Panc1 (cell line): ENCODE results near the gene TBXAS1. TPM values are rescaled to one million over a fixed set of nuclear protein-coding genes. Genes with fewer than 3 reads are reported as not detected.
A peak's percentile ranks its signal among the peaks of the same experiment; 100 is the strongest.

ENCODE experiments used
- ATAC-seq: fragments of 200-7000 bp; cut with Tn5 transposase; 2 replicates; pipeline ENCODE4 v1.9.1; 2020; ENCODE audit warnings: mild to moderate bottlenecking, moderate library complexity
- BruUV-seq: library from RNA; stranded (reverse); fragments of 400-500 nt; replicated peaks from 2 replicates; lab custom pipeline; 2021; lab: Mats Ljungman, UMichigan
- CTCF ChIA-PET: fragments of 300-600 bp; sonication (Branson Sonifier 250); formaldehyde crosslinking; loops from one replicate; lab custom pipeline; 2022; ENCODE audit warnings: antibody characterized with exemption; lab: Charles Lee
- POLR2A ChIA-PET: fragments of 300-600 bp; sonication (Branson Sonifier 250); formaldehyde crosslinking; loops from one replicate; lab custom pipeline; 2022; ENCODE audit warnings: antibody characterized with exemption; lab: Charles Lee
- DNase-seq: peaks from one replicate; pipeline ENCODE4 v3.0.0-alpha.2; 2010; ENCODE audit warnings: low read depth, low spot score
- H3K27ac ChIP-seq: 2 replicates; pipeline ENCODE4 v1.5.1; 2011; ENCODE audit warnings: mild to moderate bottlenecking, low read length, inconsistent platforms
- H3K27me3 ChIP-seq: fragments of 200-500 bp; sonication (Bioruptor generic); 2 replicates; pipeline ENCODE4 v1.6.0; 2014; ENCODE audit warnings: low read length, inconsistent platforms; ENCODE audit not compliant: control insufficient read depth, insufficient read depth
- H3K36me3 ChIP-seq: fragments of 200-500 bp; sonication (Bioruptor generic); 2 replicates; pipeline ENCODE4 v1.5.1; 2014; ENCODE audit warnings: inconsistent platforms, mild to moderate bottlenecking, low read length, moderate library complexity; ENCODE audit not compliant: control insufficient read depth, insufficient read depth
- H3K4me1 ChIP-seq: 2 replicates; pipeline ENCODE4 v1.5.1; 2011; ENCODE audit warnings: inconsistent platforms, mild to moderate bottlenecking, low read length, moderate library complexity; ENCODE audit not compliant: control insufficient read depth, insufficient read depth
- H3K4me3 ChIP-seq, 2 experiments: 2 replicates each; pipeline ENCODE4 v1.5.1; 2011 to 2012; ENCODE audit warnings: low read depth in 2 of 2, low read length in 2 of 2, mild to moderate bottlenecking in 2 of 2, inconsistent platforms in 1 of 2, moderate library complexity in 1 of 2
- H3K9me3 ChIP-seq: fragments of 200-500 bp; sonication (Bioruptor generic); 2 replicates; pipeline ENCODE4 v1.5.1; 2014; ENCODE audit warnings: low read depth, mild to moderate bottlenecking, inconsistent platforms, low read length, moderate library complexity; ENCODE audit not compliant: control insufficient read depth, insufficient read depth
- CTCF ChIP-seq: fragments of 450-650 bp; IDR thresholded peaks from 2 replicates; pipeline ENCODE4 v1.5.1; 2017; ENCODE audit warnings: mild to moderate bottlenecking
- POLR2AphosphoS5 ChIP-seq: IDR thresholded peaks from 2 replicates; pipeline ENCODE4 v1.6.1; 2012; ENCODE audit warnings: mild to moderate bottlenecking, low read depth, low read length, moderate library complexity
- REST ChIP-seq, 2 experiments: IDR thresholded peaks; 2 replicates each; pipeline ENCODE4 v1.6.1; 2011 to 2012; ENCODE audit warnings: low read depth in 2 of 2, control low read depth in 1 of 2, low read length in 1 of 2, mild to moderate bottlenecking in 1 of 2, moderate library complexity in 1 of 2; ENCODE audit not compliant: insufficient read depth in 1 of 2
- SIN3A ChIP-seq: IDR thresholded peaks from 2 replicates; pipeline ENCODE4 v1.6.1; 2012; ENCODE audit warnings: low read depth, mild to moderate bottlenecking, low read length, moderate library complexity, borderline replicate concordance; ENCODE audit not compliant: insufficient read depth
- TCF7L2 ChIP-seq: IDR thresholded peaks from 2 replicates; pipeline ENCODE4 v1.6.1; 2011; ENCODE audit warnings: mild to moderate bottlenecking, low read depth, low read length, inconsistent platforms
- in situ Hi-C: cut with HindIII; loops from 2 replicates; pipeline ENCODE4 v1.10.0; 2016; ENCODE audit warnings: low sequenced_read_pairs, low pct_unique_long_range_greater_than_20kb
- intact Hi-C: fragments of 100-400 bp; cut with micrococcal nuclease; formaldehyde crosslinking; loops from one replicate; pipeline ENCODE4 v1.10.0; 2022; ENCODE audit not compliant: unreplicated experiment
- total RNA-seq: library from RNA; stranded (reverse); gene quantifications from one replicate; pipeline ENCODE4 v1.2.1, GENCODE V29; 2021; ENCODE audit not compliant: unreplicated experiment

TBXAS1 gene
- total RNA-seq, 1 experiment from 2014 or later = 4.4 TPM

- ATAC-seq (no peak), DNase-seq (no peak)
- H3K27me3 ChIP-seq = 0 out of 2 replicates have a peak, but pooled peaks cover 2% of the 10 kb centered on the region
- BruUV-seq = no TSS peak
- no peaks in the 10 kb centered on the region for H3K36me3 ChIP-seq
- no peaks in the 10 kb centered on the region for H3K9me3 ChIP-seq
- TF ChIP-seq TCF7L2 (no peak), CTCF (peak; percentile 39; the same call in 1 of the 2 replicates)
- H3K4me3 ChIP-seq = no peak overlapping the region
- POLR2A ChIA-PET = no interaction called here
- no peak overlapping the region for H3K27ac ChIP-seq
- in situ Hi-C loops (no loop called here), intact Hi-C loops (no loop called here)
- H3K4me1 ChIP-seq = no peaks in the 10 kb centered on the region
- CTCF ChIA-PET = interaction anchor here (1.0 kb wide), 1 partner anchor 181 kb away, joined by 3 read pairs; no protein-coding TSS in a partner anchor
Measured at GRCh38 chr7:139827042-139827441, 2.0 kb upstream of the TBXAS1 start.

- Histone ChIP-seq H3K27ac (no peak overlapping the region), H3K27me3 (0 out of 2 replicates have a peak, but pooled peaks cover under 1% of the 10 kb centered on the region), H3K36me3 (no peaks in the 10 kb centered on the region), H3K4me1 (no peaks in the 10 kb centered on the region), H3K4me3 (no peak overlapping the region), H3K9me3 (no peaks in the 10 kb centered on the region)
- ChIA-PET POLR2A (no interaction called here), CTCF (no interaction called here)
- TF ChIP-seq REST (IDR thresholded peaks at IDR 0.05; ENCODE audit: insufficient read depth in 1 of 2, low read depth in 2 of 2, low read length in 1 of 2) (no peak), TCF7L2 (no peak), SIN3A (no peak), POLR2AphosphoS5 (no peak), CTCF (no peak)
- DNase-seq (no peak), ATAC-seq (no peak)
- in situ Hi-C loops (no loop called here), intact Hi-C loops (no loop called here)
- no TSS peak for BruUV-seq
Measured at GRCh38 chr7:139828446-139828845, 618 bp upstream of the TBXAS1 start.

- intact Hi-C loops = no loop called here
- ATAC-seq (no peak), DNase-seq (no peak)
- no peaks in the 10 kb centered on the region for H3K9me3 ChIP-seq
- H3K27ac ChIP-seq = no peak overlapping the region
- H3K27me3 ChIP-seq = no peaks in the 10 kb centered on the region
- no peaks in the 10 kb centered on the region for H3K4me1 ChIP-seq
- no peaks in the 10 kb centered on the region for H3K36me3 ChIP-seq
- in situ Hi-C loops = no loop called here
- no peak overlapping the region for H3K4me3 ChIP-seq
- no TSS peak for BruUV-seq
- ChIA-PET POLR2A (no interaction called here), CTCF (no interaction called here)
- no peak for TF ChIP-seq SIN3A
- no peak for TF ChIP-seq TCF7L2
- no peak for TF ChIP-seq CTCF
- no peak for TF ChIP-seq REST (IDR thresholded peaks at IDR 0.05; ENCODE audit: insufficient read depth in 1 of 2, low read depth in 2 of 2, low read length in 1 of 2)
- TF ChIP-seq POLR2AphosphoS5 = no peak
Measured at GRCh38 chr7:139829775-139830117, 682 bp downstream of the TBXAS1 start.
